ENCODE results near the gene DMPK.
"Not testable (repeated sequence)": the region's sequence is repeated elsewhere in the genome, so short reads cannot be mapped to it uniquely, and the experiment has no call there.

Gene DMPK

DNA sequence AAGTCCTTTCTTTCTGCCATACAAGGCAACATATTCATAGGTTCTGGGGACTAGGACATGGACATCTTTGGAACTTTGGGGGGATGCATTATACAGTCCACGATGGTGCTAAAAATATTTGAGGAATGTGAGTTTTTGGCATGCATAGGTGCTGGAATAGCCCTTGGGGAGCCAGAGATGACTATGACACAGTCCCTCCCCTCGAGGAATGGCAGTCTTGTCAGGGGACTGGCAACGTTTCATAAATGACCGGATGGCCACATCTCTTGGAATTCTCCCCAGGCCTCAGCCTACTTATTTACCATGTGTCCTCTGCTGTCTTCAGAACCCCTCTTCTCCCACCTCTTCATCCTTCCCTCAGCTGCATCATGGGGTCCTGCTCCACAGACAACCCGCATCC, 35.4 kb downstream of the DMPK start:
- DNase-seq, result no peak

DNA sequence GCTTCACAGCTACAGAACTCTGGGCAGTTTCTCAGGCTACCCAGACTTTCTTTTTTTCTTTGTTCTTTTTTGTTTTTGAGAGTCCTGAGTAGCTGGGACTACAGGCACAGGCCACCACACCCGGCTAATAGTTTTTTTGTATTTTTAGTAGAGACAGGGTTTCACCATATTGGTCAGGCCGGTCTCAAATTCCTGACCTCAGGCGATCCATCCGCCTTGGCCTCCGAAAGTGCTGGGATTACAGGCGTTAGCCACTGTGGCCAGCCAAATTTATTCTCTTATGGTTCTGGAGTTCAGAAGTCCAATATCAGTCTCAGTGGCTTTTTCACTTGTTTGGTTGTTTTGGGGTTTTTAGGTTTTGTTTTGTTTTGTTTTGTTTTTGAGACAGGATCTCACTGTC, 36.7 kb downstream of the DMPK start:
- no peak for DNase-seq

DNA sequence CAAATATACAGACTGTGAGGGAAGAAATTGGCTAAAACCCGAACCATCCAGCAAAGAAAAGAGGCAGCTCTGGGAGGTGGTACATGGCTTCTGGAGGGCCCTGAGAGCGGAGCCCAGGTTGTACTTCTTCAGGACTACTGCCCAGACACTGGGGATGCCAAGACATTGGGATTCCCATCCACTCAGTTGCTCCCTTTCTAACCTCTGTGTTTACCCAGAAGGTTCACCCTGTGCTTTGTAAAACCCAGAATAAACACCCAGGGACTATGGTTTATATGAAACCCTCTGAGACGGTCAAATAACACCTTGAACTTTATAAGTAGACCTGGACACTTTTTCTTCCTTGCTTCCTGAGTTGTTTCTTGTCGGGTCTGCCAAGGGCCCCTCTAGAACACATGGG, 39.3 kb downstream of the DMPK start:
- no peak for DNase-seq

DNA sequence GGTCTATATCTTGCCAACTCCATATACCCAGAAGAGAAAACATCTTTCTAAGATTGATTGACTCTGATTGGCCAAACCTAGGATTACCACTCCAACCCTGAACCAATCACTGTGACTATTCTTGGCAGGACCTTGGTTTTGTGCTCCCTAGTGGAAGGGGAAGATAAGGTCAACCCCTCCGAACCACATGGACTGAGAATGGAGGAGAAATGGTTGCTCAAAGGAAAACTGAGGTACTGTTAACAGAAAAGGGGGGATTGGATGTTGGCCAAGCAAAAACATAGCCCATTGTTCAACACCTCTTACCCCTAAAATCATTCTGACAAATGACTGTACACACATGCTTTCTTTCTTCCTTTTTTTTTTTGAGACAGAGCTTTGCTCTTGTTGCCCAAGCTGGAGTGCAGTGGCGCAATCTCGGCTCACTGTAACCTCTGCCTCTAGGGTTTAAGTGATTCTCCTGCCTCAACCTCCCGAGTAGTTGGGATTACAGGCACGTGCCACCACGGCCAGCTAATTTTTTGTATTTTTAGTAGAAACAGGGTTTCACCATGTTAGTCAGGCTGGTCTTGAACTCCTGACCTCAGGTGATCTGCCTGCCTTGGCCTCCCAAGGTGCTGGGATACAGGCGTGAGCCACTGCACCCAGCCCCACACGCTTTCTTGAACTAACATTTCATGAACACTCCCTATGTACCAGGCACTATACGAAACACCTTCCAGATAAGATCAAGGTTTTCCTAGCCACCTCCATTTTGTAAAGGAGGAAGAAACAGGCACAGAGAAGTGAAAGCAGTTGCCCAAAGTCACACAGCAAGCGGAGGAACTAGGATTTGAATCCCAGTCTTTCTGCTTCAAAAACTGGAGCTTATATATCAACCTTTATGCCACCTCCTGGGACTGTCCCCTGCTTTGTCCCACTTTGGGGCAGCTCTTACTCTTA, 42.5 kb downstream of the DMPK start:
- DNase-seq, result no peak

DNA sequence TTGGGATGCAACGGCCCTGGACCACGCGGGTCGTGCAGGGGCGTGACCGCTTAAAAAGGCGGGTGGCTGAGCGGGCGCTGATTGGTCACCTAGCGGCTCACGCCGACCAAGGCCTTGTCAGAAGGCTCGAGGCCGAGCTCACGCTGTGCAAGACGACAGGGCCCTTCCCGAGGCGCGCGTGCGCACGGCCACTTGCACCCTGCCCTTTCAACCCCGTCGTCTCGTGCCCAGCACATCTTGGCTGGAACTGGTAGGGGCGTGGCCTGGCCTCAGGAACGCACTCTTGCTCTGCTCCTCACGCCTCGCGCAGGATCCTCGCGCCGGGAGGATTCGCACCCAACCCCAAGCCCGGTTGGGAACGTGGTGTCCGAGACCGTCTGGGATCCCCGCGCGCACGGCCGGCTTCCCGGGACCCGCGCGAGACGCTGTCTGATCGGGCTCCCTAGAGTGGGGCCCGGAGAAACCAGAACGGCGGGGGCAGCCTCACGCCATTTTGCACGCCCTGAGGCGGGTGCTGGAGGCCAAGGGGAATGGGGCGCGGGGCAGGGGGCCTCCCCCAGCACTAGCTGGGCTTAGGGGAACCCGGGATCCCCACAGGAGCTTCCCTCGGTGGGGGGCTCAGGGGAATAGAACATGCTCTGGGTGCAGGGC, 49.0 kb downstream of the DMPK start, which contains the start of gene MEIOSIN:
TSS of gene MEIOSIN (plus strand) at position 280 of the 651 bp plus-strand sequence. CDS start 1,938 bp downstream, outside the sequence.
- DNase-seq, result no peak

DNA sequence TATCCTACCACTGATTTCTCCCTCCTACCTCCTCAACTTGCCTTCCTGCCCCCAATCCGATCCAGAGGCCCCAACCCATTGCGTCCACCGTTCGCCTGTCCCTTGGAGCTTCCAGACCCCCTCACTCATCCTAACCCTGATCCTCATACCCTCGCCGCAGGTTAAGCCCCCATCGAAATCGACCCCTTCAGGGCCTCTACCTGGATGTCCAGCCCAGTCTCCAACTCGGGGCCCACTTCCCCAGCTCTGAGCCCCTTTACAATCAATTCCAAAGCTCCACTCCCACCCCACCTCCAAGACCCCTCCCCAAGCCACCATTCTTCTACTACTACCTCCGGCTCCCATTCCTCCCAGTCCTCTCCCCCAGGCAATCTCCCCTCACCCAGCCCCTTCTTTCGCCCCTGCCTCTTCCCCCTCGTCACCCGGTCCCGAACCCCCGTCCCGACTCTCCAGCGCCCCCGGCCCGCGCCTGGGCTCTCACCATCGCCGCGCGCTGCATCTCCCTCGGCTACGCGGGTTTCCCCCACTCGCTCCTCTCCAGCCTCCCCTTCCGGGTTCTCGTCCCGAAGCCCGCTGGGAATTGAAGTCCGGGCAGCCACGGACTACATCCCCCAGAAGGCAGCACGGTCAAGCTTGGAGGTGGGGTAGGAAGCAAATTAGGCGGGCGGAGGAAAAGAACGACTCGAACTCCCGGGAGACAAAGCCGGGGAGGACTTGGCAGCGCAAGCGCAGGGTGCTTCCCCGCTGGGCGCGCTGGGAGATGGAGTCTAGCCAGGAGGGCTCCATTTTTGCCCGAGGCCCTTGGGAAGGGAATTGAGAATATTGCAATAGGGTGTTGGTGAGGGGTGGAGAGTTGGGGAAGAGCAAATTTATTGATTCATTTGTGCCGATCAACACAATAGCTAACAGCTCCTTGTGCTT, 51.7 kb downstream of the DMPK start, which contains the start of gene FBXO46:
TSS of gene FBXO46 (minus strand) at position 529 of the 921 bp plus-strand sequence. CDS start 17,401 bp downstream, outside the sequence.
- peak; percentile 77 to 99 (median 97) for DNase-seq

DNA sequence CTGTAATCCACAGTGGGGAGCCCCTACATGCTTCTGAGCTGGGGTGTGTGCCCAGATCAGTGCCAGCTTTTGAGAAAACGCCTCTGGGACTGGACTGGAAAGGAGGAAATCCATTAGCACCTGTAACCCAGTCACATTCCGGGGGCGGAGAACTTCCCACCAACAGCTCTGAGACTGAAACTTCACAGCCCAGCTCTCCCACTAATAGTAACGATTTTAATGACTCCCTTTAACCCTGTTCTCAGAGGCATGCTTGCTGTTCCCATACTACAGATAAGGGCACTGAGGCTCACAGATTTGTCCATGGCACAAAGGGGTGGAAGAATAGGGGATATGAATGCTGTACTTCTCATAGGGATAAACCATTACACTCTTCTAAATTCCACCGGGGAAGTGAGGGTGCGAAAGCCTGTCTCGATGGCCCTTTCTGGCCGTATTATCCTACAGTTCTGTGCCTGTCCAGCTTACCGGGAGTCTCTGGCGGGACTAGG, 52.4 kb downstream of the DMPK start:
- DNase-seq, result peak in 1 of 51 donors; percentile 30

DNA sequence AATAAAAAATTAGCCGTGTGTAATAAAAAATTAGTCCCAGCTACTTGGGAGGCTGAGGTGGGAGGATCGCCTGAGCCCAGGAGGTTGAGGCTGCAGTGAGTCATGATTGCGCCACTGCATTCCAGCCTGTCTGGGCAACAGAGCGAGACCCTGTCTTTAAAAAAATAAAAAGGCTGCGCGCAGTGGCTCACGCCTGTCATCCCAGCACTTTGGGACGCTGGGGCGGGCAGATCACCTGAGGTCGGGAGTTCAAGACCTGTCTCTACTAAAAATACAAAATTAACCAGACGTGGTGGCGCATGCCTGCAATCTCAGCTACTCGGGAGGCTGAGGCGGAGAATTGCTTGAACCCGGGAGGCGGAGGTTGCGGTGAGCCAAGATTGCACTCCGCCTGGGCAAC, 53.6 kb downstream of the DMPK start:
- DNase-seq, result not testable (repeated sequence)

DNA sequence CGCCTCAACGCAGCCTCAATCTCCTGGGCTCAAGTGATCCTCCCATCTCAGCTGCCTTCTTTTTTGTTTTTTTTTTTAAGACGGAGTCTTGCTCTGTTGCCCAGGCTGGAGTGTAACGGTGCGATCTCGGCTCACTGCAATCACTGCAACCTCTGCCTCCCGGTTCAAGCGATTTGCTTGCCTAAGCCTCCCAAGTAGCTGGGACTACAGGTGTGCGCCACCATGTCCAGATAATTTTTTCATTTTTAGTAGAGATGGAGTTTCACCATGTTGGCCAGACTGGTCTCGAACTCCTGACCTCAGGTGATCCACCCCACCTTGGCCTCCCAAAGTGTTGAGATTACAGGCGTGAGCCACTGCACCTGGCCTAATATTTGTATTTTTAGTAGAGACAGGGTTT, 62.2 kb downstream of the DMPK start:
- not testable (repeated sequence) for DNase-seq
